ENCODE measurements around the gene AFTPH.
A peak's percentile ranks its signal among the peaks of the same experiment; 100 is the strongest.

The AFTPH gene

DNA sequence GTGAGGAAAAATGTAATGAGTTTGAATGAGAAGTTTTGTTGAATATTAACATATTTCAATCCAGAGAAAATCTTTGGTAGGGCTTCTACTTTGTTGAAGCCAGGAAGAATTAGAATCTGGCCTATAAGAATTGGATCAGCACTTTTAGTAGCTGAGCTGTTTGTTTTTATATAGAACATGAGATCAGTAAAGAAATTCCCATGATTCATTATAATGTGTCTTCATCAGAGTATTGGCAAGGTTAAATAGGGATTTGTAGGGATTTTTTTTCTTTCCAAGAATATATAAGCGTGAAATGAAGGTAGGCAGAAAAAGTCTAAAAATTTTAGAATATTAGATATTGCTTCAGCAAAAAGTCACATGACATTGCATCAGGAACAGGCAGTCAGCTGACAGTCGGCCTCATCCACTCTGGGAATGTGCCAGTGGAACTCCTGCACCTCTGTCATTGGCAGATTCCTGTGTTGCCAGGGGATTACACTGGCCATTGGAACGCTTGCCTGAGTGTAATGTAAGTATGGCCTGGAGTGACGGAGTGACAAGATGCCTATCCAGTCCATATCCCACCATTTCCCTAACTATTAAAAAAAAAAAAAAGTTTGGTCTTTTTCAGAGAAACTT is 69.0 kb downstream of the AFTPH start:
- DNase-seq (ENCODE audit: low read depth): no peak

DNA sequence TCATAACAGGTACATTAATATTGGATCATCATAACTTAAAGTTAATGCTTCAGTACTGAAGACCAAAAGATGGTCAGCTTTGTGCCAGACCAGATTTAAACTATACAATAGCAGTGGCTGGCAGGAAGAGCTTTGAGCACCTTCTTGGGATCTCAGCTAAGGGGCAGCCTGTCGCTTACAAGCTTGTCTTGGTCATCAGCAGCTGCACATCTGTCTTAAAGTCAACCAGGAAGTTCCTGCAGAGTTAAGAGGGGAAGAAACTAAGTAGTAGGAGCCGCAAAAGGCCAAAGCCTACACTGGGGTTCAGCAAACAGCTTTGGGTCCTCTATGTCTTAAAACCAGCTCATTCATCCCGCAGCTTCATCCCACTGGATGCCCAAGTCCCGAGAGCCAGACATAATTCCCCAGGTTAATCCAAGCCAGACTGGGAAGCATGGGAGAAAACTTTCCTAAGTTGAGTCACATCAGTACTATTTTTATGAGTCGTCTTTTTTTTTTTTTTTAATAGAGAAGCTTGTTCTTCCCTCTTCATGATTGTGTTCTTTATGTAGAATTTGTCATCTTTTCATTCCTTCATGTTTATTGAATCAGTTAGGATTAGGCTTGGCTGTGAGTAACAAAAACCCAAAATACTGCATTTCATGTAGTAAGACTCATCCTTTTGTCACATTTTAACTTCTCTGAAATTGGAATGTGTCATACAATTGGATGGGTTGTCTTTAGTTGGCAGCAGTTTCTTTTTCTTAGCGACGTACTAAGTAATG is 70.3 kb downstream of the AFTPH start:
- no peak for DNase-seq (ENCODE audit: low read depth)

DNA sequence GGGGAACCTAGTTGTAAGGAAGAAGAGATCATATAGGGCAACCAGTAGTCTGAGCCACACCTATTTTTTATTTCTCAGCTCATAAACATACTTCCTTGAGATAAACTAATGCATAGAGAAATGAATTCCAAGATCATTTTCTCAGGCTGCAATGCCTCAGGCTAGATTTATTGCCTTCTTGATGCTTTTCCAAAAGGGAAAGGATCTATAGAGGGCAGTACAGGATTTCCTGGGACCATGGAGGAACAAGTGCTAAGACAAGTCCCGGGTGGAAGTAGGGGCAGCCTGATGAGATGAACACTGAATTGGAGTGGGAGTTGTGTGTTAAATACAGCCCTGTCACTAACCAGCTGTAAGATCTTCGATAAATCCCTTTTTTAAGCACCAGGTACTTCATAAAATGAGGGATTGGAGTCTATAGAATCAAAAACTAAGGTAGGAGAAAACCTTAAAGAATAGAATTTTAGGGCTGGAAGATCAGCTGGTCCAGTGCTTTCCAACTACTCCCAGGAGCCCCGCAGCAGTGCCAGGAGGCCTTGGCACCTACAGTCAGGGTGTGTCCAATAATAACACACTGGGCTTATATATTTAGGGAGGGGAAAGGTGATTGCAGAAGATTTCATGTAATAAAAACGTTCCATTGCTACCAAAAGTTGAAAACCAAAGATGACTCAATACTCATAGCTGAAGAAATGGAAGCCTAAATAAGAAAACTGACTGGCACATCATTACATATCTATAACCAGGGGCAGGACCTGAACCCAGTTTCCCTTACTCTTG is 71.5 kb downstream of the AFTPH start:
- DNase-seq (ENCODE audit: low read depth): peak; percentile 47

DNA sequence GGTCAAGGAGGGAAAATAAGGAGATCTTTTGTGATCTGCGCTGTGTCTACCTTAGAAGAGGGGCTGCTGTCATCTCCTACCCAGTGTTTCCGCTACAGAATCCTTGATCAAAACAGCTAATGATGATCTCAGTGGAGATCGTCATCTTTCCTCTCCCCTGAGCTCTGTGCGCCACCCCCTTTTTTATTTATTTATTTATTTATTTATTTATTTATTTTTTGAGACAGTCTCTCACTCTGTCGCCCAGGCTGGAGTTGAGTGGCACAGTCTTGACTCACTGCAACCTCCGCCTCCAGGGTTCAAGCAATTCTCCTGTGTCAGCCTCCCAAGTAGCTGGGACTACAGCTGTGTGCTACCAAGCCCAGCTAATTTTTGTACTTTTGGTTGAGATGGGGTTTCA is 74.1 kb downstream of the AFTPH start:
- no peak for DNase-seq (ENCODE audit: low read depth)

DNA sequence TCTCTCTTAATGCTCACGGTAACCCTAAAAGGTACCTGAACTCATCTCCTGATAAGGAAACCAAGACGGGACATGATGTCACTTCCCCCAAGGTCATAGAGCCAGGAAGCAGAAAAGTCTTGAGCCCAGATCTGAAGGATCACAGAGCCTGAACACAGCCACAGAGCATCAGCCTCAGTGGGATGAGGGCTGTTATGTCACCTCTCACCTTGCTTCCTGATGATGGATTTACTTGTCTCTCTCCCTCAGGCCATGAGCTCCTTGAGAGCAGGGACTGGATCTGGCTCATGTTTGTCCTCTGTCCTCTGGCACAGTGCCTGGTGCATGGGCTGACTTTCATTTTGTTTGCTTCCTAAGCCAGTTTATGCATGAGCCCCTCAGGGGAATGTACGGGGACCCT is 75.3 kb downstream of the AFTPH start:
- no peak for DNase-seq (ENCODE audit: low read depth)

DNA sequence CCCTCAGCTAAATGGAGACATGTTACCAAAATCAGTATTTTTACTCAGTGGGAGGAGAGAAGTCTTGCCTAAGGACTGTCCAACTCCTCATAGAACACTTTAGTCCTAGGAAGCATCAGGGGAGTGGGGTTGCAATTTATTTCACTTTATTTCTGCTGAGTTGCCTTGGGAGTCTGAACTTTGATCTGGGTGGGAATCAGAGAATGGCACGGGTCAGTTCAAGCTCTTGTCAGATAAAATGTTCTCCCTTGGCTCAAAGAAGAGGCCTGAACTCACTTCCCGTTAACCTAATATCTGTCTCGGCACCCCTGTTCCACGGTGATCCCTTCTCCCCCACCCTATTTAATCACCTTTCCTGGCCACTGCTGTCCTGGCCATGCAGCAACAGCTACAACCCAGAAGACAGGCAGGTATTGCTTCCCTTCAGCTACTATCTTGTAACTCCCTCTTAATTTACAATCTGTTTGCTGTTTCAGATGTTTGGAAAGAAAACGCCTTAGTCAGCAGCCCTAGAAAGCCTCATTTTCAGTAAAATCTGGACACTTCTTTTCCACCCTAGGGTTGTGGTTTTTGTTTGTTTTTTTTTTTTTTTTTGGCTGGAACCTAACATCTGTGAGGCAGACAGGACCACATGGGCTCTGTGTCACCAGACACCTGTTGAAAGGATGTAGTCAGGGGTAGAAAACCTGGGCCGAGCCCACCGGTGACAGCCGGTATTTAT is 77.1 kb downstream of the AFTPH start:
- DNase-seq (ENCODE audit: low read depth): no peak

DNA sequence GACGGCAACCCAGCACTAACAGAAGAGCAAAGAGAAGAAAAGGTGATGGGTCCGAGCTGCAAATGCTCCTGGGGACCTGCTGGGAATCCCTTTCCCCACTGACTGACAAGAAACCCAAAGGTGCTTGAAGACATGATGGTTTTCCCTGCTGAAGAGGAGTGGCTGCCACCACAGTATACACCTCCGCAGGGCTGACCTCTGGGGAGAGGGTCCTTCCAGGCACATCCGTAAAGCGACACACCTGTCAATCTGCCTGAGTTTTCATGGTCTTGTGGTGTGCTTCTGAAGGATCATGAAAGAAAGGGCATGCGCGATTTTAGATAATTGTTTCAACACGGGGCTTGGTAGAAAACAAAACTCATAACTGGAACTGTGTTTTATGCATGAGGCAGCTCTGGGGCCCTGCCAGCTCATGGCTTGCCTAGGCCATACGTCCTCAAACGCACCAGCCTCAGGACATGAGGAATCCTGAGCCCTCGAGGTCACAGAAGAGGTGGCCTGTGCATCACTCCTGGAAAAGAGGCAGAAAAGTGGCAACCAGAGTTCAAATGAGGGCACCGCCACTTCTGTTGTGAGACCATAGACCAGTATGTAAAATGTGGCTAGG is 77.8 kb downstream of the AFTPH start:
- no peak for DNase-seq (ENCODE audit: low read depth)

DNA sequence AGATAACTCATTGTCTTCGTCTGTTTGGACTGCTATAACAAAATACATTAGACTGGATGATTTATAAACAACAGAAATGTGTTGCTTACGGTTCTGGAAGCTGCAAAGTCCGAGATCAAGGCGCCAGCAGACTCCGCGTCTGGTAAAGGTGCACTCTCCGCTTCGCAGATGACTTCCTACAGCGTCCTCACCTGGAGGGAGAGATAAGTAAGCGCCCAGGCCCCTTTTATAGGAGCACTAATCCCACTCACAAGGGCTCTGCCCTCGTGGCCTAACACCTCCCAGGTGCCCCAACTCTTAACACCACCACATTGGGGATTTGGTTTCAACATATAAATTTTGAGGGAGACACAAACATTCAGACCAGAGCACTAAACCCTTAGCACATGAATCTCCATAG is 78.3 kb downstream of the AFTPH start:
- DNase-seq (ENCODE audit: low read depth): no peak

DNA sequence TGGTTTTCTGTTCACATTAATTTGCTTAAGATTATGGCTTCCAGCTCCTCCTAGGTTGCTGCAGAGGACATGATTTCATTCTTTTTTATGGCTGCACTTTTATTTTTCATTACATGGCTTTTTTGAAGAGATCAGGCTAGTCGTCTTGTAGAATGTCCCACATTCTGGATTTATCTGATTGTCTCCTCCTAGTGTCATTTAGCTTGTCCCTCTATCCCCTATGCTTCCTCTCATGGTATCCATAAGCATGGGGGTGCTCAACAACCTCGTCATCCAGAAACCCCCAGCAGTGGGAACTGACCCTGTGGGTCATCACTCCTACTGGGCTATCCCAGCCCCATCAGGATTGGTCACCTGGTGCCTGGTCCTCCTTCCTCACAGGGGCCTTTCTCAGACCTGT is 80.0 kb downstream of the AFTPH start:
- no peak for DNase-seq (ENCODE audit: low read depth)

DNA sequence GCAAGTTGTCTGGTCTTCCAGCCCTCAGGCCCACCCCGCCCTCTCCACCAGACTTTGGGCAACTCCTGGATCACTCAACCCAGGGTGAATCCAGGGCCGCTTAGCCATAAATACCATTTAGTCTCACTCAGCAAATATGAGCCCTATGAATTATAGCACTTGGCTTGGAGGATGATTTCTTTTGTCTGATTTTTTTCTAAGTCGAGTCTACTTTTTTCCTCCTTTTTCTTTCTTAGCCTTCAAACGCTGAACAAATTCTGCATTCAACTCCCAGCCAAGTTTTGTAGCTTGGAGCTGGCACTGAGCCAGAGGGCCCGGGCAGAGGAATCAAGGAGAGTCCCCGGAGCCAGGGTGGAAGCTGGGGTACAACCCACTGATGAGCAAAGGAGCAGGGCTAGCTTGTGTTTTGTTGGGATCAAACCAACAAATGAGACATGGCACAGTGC is 80.9 kb downstream of the AFTPH start:
- DNase-seq (ENCODE audit: low read depth): no peak

DNA sequence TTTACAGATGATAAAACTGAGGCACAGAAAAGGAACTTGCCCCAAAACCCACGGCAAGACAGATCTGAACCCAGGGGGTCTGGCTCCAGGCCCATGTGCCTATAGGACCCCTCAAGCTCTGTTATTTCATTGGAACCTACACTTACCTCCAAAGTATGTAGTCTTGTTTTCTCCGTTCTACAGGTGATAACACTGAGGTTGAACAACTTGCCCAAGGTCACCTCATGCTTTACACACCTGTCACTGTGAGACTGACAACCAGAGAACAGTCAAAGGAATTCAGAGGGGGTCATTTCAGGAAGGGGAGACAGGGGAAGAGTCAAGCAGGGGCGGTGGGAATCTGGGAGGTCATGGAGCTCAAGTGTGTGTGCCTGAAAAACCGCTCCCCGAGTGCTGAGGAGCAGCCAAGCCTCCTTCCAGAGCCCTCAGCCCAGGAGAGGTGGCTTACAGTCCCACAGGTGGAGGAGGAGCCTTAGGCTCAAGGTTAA is 81.9 kb downstream of the AFTPH start:
- DNase-seq (ENCODE audit: low read depth): no peak

DNA sequence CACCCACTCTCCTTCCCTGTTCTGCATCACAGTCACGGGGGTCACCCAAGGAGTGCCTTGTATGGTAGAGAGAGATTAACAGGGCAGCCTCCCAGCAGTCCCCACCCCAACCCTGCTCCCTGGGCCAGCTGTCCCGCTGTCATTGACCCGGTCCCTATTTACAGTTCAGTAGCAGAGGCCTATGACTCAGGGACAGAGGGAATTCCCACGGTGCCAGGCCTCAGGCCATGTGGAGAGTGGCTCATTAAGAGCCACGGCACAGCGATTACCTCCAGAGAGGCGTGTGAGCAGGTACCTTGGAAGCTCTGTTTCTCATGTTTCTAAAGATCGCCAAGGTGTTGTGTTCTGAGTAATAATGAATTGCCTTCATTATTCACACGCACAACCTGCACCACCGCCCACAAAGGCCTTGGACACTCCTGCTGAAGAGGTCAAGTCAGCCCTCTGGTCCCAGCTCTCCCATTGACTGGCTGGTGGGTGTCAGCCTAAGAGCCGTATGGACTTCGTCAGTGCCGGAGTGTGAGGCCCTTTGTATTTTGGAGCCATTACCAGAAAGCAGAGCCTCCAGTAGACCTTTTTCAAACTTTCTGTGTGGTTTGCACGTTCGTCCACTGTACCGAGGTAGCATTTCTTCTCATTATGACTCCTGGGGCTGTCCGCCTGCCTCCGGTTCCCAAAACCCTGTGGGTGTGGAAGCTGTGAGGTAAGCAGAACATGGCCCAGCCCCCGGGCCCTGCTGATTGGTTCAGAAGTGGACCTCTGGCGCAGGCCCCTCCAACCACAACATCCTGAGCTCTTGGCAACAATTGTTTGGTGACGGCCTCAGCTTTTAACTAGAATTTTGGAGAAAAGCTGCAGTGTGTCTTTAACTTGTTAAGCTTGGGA is 82.6 kb downstream of the AFTPH start:
- no peak for DNase-seq (ENCODE audit: low read depth)

DNA sequence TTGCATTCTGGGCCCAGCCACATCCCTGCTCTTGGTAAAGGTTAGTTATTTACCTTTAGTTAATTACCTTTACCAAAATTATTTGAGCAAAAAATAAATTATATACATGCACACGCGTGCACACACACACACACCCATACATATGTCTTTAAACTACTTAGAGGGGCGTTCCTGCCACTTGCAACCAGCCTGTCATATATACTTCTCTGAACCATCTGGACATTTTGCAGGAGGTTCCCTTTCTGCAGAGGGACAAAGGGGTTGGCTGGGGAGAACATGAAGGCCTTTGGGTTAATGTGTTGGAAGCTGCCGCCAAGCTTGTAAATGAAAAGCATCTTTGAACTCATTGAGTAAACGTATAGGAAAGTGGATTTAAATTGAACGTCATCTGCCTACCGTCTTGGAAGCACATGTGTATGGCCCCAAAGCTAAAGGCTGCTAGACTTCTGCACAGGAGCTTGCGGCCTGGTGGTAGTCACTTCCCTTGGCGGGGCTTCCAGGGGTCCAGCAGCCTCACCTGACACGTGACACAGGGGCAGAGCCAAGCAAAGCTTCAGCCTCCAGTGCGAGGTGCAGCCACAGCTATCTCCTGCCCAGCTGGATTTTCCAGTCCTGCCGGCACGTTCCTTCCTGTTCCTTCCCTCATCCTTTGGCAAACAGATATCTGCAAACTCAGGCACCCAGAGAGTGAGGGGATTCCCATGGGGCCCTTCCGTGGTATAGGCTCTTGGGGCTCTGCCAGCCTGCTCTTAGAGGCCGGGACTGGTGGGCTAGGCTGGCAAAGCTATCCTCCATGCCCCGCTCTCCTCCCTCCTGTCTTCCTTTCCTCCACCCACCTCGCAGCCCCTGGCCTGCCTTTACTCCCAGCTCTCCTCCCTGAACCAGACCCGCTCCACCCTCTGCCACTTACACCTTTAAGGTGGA is 83.5 kb downstream of the AFTPH start:
- DNase-seq (ENCODE audit: low read depth): no peak

DNA sequence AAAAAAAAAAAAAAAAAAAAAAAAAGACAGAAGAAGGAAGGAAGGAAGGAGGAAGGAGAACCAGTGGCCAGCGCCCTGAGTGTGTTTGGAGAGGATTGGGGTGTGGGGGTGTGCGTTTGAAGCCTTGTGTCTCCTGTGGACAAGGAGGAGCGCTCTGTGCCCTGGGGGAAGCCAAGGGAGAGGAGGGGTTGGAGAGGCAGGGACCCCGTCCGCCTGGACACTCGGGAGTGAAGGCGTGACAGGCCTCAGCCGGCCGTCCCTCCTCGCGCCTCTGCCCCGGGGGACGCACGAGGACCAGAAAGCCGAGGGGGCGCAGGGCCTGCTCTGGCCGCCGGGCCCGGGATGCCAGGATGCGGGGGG is 84.7 kb downstream of the AFTPH start:
- no peak for DNase-seq (ENCODE audit: low read depth)

DNA sequence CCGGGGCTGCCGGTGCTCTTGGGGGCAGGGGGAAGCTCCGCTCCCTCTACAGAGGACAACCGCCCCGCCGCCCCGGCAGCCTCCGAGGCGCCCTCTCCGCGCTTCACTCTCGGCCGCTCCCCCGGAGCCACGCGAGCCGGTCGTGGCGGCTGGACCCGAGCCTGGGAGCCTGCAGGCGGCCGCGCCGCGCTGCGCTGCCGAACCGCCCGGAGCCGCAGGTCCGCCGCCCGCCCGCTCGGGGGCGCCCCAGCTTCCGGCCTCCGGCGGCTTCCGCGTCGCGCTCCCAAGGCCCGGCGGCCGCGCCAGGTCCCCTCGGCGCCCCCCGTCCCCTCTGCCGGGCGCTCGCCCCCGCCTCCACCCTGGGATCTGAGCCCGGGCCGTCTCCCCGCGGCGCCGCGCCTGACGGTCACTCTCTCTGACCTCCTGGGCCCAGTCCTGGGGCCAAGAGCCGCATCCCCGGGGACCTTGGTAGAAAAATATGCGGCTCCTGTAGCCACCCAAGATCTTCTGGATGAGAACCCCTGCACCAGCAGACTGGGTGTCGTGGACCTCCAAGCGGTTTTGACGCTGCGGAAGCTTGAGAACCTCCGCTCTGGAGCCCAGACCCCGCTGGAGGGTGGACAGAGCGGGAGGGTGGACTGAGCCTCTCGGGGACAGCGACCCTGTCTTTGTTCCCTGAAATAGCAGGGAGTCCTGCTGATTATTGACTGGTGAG is 85.3 kb downstream of the AFTPH start:
- no peak for DNase-seq (ENCODE audit: low read depth)

DNA sequence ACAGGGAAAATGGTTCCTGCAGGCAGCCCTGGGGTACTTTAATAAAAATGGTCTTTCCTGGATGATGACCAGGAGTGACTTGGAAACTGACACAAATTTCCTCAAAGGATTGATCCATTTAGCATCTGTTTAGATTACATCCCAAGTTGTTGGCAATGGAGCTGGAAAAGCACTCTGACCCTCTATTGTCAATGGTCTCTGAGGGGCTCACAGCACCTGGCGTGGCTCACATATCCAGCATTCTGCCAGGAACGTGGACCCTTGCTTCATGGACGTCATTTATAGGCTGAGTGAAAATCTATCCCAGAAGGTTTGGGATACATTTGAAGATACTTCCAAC is 85.8 kb downstream of the AFTPH start:
- no peak for DNase-seq (ENCODE audit: low read depth)

DNA sequence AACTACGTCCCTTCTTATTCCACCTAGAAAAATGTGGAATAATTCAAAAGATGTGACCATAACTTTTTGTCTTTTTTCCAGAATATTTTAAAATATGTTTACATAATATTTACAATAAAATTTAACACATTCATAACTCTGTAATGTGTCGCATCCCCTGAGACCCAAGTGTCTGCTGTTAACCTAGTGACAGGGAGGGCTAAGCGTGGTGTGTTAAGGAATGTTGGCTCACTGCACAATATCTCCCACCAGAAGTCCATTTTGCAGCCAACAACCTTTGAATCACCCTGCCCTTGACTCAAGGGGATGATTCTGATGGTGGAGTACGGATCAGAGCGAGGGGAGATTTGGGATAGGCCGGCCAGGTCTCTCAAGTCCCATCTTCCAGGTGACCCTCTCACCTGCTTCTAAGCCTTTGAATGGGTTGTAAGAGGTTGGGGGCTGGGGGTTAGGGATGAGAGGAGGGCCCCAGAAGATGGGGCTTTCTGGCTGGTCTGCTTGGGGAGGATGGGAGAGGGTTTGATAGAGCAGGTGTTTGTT is 86.3 kb downstream of the AFTPH start:
- DNase-seq (ENCODE audit: low read depth): no peak

DNA sequence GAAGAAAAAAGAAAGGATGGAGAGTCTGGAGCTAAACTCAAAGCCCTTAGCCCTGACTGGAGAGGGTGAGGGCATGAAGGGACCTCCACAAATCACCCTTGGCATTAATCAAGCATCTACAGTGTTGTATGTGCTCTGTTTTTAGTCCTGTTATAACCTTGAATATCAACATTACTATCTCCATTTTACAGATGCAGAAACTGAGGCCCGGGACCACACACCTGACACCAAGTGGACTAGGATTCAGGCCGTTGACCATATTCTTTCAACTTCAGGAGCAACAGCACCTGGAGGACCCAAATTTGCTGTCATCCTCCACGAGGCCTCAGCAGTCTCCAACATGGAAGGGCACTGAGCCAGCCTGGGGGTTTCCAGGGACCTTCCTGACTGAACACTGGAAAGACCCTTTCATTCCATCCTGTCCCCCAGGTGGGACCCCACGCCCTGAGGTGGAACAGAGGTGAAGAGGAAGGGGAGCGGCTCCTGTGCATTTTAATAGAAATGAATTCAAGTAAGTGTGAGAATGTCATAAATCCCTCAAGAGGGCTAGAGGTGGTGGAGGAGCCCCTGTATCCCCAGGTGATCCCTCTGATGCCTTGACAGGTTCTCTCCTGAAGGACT is 88.6 kb downstream of the AFTPH start:
- DNase-seq (ENCODE audit: low read depth): no peak

DNA sequence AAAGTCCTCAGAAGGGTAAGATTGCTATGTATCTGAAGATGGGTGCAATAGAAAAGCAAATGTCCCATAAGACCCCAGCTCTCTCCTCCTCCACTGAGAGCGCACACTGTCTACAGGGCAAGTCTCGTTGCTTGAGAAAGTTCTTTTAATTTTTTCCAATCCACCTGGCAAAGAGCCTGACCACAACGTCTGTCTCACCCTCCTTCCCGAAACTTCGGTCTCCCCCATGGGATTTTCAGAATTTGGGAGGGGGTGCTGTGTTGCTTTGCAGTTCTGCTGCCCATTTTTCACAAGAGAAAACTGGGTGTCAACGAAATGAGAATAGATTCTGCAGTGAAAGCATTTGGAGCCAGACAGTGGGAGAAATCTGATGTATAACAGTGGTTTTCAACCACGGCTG is 89.1 kb downstream of the AFTPH start:
- DNase-seq (ENCODE audit: low read depth): no peak
